K562 (cell line): Measurements from ENCODE around the gene CXCL6. TPM values are rescaled to one million over a fixed set of nuclear protein-coding genes. Genes with fewer than 3 reads are reported as not detected.

Source experiments
- ARHGAP35 ChIP-seq: fragments of 450-650 bp; IDR thresholded peaks from 2 replicates; pipeline ENCODE4 v1.6.1; 2018; ENCODE audit not compliant: partially characterized antibody
- CEBPG ChIP-seq, 3 experiments: fragments of 200-800 bp in 1 of 3; sonication (Bioruptor generic) in 1 of 3; sonication (generic) in 1 of 3; formaldehyde crosslinking in 1 of 3; IDR thresholded peaks in 2 of 3; conservative IDR thresholded peaks in 1 of 3; 2 replicates each; pipeline versions ENCODE4 v1.6.1 to v1.8.0; 2016 to 2022; ENCODE audit warnings: missing compliant biosample characterization in 2 of 3, missing genetic modification characterization in 2 of 3, mild to moderate bottlenecking in 1 of 3, missing genetic modification reagents in 1 of 3
- CHAMP1 ChIP-seq: fragments of 450-650 bp; IDR thresholded peaks from 2 replicates; pipeline ENCODE4 v1.6.1; 2016; ENCODE audit warnings: mild to moderate bottlenecking
- ELF4 ChIP-seq: fragments of 450-650 bp; formaldehyde crosslinking; IDR thresholded peaks from 2 replicates; pipeline ENCODE4 v1.4.0; 2022; ENCODE audit warnings: missing genetic modification characterization
- ESRRA ChIP-seq: fragments of 450-650 bp; IDR thresholded peaks from 2 replicates; pipeline ENCODE4 v1.6.1; 2014; ENCODE audit warnings: low read depth, mild to moderate bottlenecking, moderate library complexity, borderline replicate concordance
- ILK ChIP-seq: fragments of 450-650 bp; IDR thresholded peaks from 2 replicates; pipeline ENCODE4 v1.6.1; 2016; ENCODE audit warnings: missing genetic modification characterization, low read depth, mild to moderate bottlenecking, missing compliant biosample characterization, moderate library complexity, borderline replicate concordance
- JUNB ChIP-seq: fragments of 450-650 bp; formaldehyde crosslinking; conservative IDR thresholded peaks from 2 replicates; pipeline ENCODE4 v1.4.0; 2020; ENCODE audit warnings: mild to moderate bottlenecking
- NFRKB ChIP-seq: fragments of 450-650 bp; IDR thresholded peaks from 2 replicates; pipeline ENCODE4 v1.6.1; 2016; ENCODE audit warnings: low read depth
- PCBP1 ChIP-seq: fragments of 200-400 bp; formaldehyde crosslinking; IDR thresholded peaks from 2 replicates; pipeline ENCODE4 v1.6.1; 2018; ENCODE audit warnings: mild to moderate bottlenecking, low read depth, low read length; ENCODE audit not compliant: poor library complexity, severe bottlenecking
- SMAD2 ChIP-seq: fragments of 150-350 bp; IDR thresholded peaks from 2 replicates; pipeline ENCODE4 v1.6.1; 2014; ENCODE audit warnings: low read depth, mild to moderate bottlenecking, low read length
- SRSF7 ChIP-seq: fragments of 200-400 bp; formaldehyde crosslinking; optimal IDR thresholded peaks from 2 replicates; pipeline ENCODE3; 2017; ENCODE audit warnings: mild to moderate bottlenecking, low read depth, low read length
- TOE1 ChIP-seq, 2 experiments: fragments of 450-650 bp in 1 of 2; sonication (generic) in 1 of 2; formaldehyde crosslinking in 1 of 2; IDR thresholded peaks; 2 replicates each; pipeline versions ENCODE4 v1.7.1 to v1.8.0; 2016 to 2022; ENCODE audit warnings: borderline replicate concordance in 2 of 2, mild to moderate bottlenecking in 2 of 2, antibody characterized with exemption in 1 of 2, inconsistent platforms in 1 of 2, low read depth in 1 of 2, missing genetic modification reagents in 1 of 2, moderate library complexity in 1 of 2
- ZBTB40 ChIP-seq, 2 experiments: fragments of 450-650 bp in 1 of 2; sonication (generic) in 1 of 2; formaldehyde crosslinking in 1 of 2; IDR thresholded peaks; 2 replicates each; pipeline versions ENCODE4 v1.7.1 to v1.9.0; 2016 to 2022; ENCODE audit warnings: inconsistent platforms in 1 of 2, mild to moderate bottlenecking in 1 of 2, missing genetic modification reagents in 1 of 2
- ZNF445 ChIP-seq: fragments of 250-450 bp; sonication (Bioruptor Pico); IDR thresholded peaks from 2 replicates; pipeline ENCODE4 v1.4.0; 2020; ENCODE audit warnings: low read depth, mild to moderate bottlenecking, moderate library complexity
- ZNF57 ChIP-seq: fragments of 450-650 bp; formaldehyde crosslinking; IDR thresholded peaks from 2 replicates; pipeline ENCODE4 v1.4.0; 2020; ENCODE audit warnings: mild to moderate bottlenecking, moderate library complexity
- polyA plus RNA-seq, 8 experiments: library from polyadenylated mRNA; depleted of rRNA in 4 of 8; stranded (reverse) in 5 of 8; unstranded in 3 of 8; fragments of >200 nt; fragmentation: Nextera tagmentation in 2 of 8; fragmentation: Illumina TruSeq in 1 of 8; extraction: Ambion mirVana in 2 of 8; extraction: Trizol in 1 of 8; gene quantifications; 2 replicates each; pipeline versions ENCODE4 v1.2.1 to v1.2.3, GENCODE V29; 2011 to 2014; ENCODE audit warnings: inconsistent platforms in 1 of 8, missing spikeins in 1 of 8
- total RNA-seq, 7 experiments: library from RNA; depleted of rRNA in 6 of 7; stranded (reverse); fragments of >200 nt in 6 of 7; fragmentation: Illumina TruSeq in 2 of 7; extraction: Trizol in 2 of 7; gene quantifications; 2 replicates each; pipeline versions ENCODE4 v1.2.1 to v1.2.3, GENCODE V29; 2011 to 2021; ENCODE audit warnings: low replicate concordance in 1 of 7

CXCL6 gene
- total and polyA plus RNA-seq, 9 of the 15 experiments (the other 6 are each of a cell fraction or from before 2014, with no cell fraction given): not detected

- TF ChIP-seq ZBTB40 (IDR thresholded peaks at IDR 0.05) (peak; percentile 46; the same call in 1 of the 2 replicates), ZBTB40 (CRISPR knock-in tag; IDR thresholded peaks at IDR 0.05) (no peak), NFRKB (peak; percentile 58), ELF4 (CRISPR knock-in tag) (no peak), JUNB (CRISPR knock-in tag) (no peak), ZNF57 (CRISPR knock-in tag) (no peak), CHAMP1 (peak; percentile 57; the same call in 1 of the 2 replicates), ESRRA (peak; percentile 71), PCBP1 (no peak), ZNF445 (no peak), SMAD2 (no peak), ILK (tag) (no peak), CEBPG (CRISPR knock-in tag; IDR thresholded peaks at IDR 0.05) (no peak), CEBPG (tag; conservative IDR thresholded peaks at IDR 0.05 in 1 of 2, IDR thresholded peaks at IDR 0.05 in 1 of 2) (no peak), TOE1 (IDR thresholded peaks at IDR 0.05; ENCODE audit: borderline replicate concordance) (no peak), TOE1 (CRISPR knock-in tag; IDR thresholded peaks at IDR 0.05; ENCODE audit: borderline replicate concordance, low read depth) (no peak), SRSF7 (no peak), ARHGAP35 (no peak)
These were observed 3.7 kb upstream of the CXCL6 start (continued) for GRCh38 chr4:73832651-73833237.
